HG02759 (cell line): Measurements from ENCODE around the gene SYNE4.
"Not testable (repeated sequence)": the region's sequence is repeated elsewhere in the genome, so short reads cannot be mapped to it uniquely, and the experiment has no call there.

Experiments used
- ATAC-seq: cut with Tn5 transposase; IDR thresholded peaks from one replicate; pipeline ENCODE4 v1.9.1; 2021; ENCODE audit warnings: mild to moderate bottlenecking, moderate library complexity; ENCODE audit not compliant: unreplicated experiment

SYNE4 gene

DNA sequence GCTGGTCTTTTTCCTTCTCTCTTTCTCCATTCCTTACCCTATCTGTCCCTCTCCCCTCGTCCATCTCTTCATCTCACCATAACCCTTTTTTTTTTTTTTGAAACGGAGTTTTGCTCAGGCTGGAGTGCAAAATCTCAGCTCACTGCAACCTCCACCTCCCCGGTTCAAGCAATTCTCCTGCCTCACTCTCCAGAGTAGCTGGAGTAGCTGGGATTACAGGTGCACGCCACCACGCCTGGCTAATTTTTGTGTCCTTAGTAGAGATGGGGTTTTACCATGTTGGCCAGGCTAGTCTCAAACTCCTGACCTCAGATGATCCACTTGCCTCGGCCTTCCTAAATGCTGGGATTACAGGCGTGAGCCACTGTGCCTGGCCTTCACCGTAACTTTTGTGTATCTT is 51.2 kb downstream of the SYNE4 start:
- not testable (repeated sequence) for ATAC-seq

- no peak for ATAC-seq
These were observed 52.6 kb downstream of the SYNE4 start for GRCh38 chr19:35955881-35956634.
